GM19324 (cell line): ENCODE results near the gene SLIT1.

Experiments used
- ATAC-seq: cut with Tn5 transposase; IDR thresholded peaks from one replicate; pipeline ENCODE4 v1.9.1; 2021; ENCODE audit warnings: mild to moderate bottlenecking, moderate library complexity; ENCODE audit not compliant: unreplicated experiment, low FRiP score

SLIT1 gene

GRCh38 chr10:97069026-97069425, 116.7 kb downstream of the SLIT1 start:
- ATAC-seq = no peak

- no peak for ATAC-seq
These were observed 117.9 kb downstream of the SLIT1 start for GRCh38 chr10:97067716-97068391.

- ATAC-seq = no peak
These were observed 118.7 kb downstream of the SLIT1 start for GRCh38 chr10:97066877-97067555.

GRCh38 chr10:97065686-97066660, 119.8 kb downstream of the SLIT1 start:
- ATAC-seq = no peak

- no peak for ATAC-seq
These were observed 120.6 kb downstream of the SLIT1 start for GRCh38 chr10:97065128-97065527.

GRCh38 chr10:97063983-97064837, 121.5 kb downstream of the SLIT1 start:
- no peak for ATAC-seq

GRCh38 chr10:97063271-97063982, 122.3 kb downstream of the SLIT1 start:
- no peak for ATAC-seq

GRCh38 chr10:97062456-97062855, 123.3 kb downstream of the SLIT1 start:
- no peak for ATAC-seq

- ATAC-seq = no peak
These were observed 123.7 kb downstream of the SLIT1 start for GRCh38 chr10:97062046-97062445.

GRCh38 chr10:97061423-97061822, 124.3 kb downstream of the SLIT1 start:
- no peak for ATAC-seq

GRCh38 chr10:97060441-97061084, 125.2 kb downstream of the SLIT1 start:
- no peak for ATAC-seq

- ATAC-seq = no peak
These were observed 125.9 kb downstream of the SLIT1 start for GRCh38 chr10:97059872-97060205.

- ATAC-seq = no peak
These were observed 126.5 kb downstream of the SLIT1 start for GRCh38 chr10:97059006-97059871.

- ATAC-seq = no peak
These were observed 127.2 kb downstream of the SLIT1 start for GRCh38 chr10:97058521-97058920.

GRCh38 chr10:97057491-97058235, 128.1 kb downstream of the SLIT1 start:
- ATAC-seq = no peak

- no peak for ATAC-seq
These were observed 129.6 kb downstream of the SLIT1 start for GRCh38 chr10:97056003-97056630.

GRCh38 chr10:97053276-97053675, 132.5 kb downstream of the SLIT1 start:
- no peak for ATAC-seq
